ENCODE measurements around the gene TMEM61.

DNA sequence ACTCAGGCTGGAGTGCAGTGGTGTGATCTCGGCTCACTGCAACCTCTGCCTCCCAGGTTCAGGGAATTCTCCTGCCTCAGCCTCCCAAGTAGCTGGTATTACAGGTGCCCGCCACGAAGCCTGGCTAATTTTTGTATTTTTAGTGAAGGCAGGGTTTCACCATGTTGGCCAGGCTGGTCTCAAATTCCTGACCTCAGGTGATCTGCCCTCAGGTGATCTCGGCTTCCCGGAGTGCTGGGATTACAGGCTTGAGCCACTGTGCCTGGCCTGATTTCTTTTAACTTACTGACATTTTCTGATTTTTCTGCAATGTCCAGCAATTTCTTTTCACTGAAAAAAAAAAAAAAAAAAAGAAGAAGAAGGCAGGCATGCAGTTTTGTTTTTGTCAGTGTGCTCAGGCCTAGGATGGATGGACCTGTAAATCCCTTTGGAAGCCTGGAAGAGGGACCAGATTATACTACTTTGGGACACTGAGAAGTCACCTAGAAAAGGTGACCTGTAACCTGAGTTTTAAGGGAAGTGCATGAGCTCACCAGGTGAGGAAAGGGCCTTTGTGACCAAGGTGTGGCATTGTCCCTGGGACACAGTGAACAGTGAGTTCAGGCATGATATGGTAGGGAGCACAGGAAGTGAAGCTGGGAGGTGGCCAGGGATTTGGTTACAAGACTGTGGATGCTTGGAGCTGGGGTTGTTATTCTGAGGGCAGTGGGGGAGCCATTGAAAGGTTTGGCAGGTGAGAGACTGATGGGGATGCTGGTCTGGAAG, 2.7 kb upstream of the TMEM61 start:
- TF ChIP-seq RARB (CRISPR knock-in tag; IDR thresholded peaks at IDR 0.05) (no peak), ARNTL (CRISPR knock-in tag; IDR thresholded peaks at IDR 0.05; ENCODE audit: borderline replicate concordance, low read depth) (no peak), ZFP30 (CRISPR knock-in tag; IDR thresholded peaks at IDR 0.05) (no peak), ZFP3 (CRISPR knock-in tag; IDR thresholded peaks at IDR 0.05) (no peak), CSRNP3 (CRISPR knock-in tag; IDR thresholded peaks at IDR 0.05) (no peak), BACH2 (CRISPR knock-in tag; IDR thresholded peaks at IDR 0.05; ENCODE audit: borderline replicate concordance) (no peak), TOX (CRISPR knock-in tag; IDR thresholded peaks at IDR 0.05; ENCODE audit: borderline replicate concordance) (no peak), GLIS3 (CRISPR knock-in tag; IDR thresholded peaks at IDR 0.05) (no peak), ISL1 (CRISPR knock-in tag; IDR thresholded peaks at IDR 0.05) (no peak), PATZ1 (CRISPR knock-in tag; IDR thresholded peaks at IDR 0.05; ENCODE audit: borderline replicate concordance) (no peak), CSDC2 (CRISPR knock-in tag; IDR thresholded peaks at IDR 0.05) (no peak)
- TF ChIP-seq, protein P1, sequence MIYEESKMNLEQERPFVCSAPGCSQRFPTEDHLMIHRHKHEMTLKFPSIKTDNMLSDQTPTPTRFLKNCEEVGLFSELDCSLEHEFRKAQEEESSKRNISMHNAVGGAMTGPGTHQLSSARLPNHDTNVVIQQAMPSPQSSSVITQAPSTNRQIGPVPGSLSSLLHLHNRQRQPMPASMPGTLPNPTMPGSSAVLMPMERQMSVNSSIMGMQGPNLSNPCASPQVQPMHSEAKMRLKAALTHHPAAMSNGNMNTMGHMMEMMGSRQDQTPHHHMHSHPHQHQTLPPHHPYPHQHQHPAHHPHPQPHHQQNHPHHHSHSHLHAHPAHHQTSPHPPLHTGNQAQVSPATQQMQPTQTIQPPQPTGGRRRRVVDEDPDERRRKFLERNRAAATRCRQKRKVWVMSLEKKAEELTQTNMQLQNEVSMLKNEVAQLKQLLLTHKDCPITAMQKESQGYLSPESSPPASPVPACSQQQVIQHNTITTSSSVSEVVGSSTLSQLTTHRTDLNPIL (CRISPR knock-in tag; IDR thresholded peaks at IDR 0.05; ENCODE audit: low read depth): no peak
- TF ChIP-seq, protein P2, sequence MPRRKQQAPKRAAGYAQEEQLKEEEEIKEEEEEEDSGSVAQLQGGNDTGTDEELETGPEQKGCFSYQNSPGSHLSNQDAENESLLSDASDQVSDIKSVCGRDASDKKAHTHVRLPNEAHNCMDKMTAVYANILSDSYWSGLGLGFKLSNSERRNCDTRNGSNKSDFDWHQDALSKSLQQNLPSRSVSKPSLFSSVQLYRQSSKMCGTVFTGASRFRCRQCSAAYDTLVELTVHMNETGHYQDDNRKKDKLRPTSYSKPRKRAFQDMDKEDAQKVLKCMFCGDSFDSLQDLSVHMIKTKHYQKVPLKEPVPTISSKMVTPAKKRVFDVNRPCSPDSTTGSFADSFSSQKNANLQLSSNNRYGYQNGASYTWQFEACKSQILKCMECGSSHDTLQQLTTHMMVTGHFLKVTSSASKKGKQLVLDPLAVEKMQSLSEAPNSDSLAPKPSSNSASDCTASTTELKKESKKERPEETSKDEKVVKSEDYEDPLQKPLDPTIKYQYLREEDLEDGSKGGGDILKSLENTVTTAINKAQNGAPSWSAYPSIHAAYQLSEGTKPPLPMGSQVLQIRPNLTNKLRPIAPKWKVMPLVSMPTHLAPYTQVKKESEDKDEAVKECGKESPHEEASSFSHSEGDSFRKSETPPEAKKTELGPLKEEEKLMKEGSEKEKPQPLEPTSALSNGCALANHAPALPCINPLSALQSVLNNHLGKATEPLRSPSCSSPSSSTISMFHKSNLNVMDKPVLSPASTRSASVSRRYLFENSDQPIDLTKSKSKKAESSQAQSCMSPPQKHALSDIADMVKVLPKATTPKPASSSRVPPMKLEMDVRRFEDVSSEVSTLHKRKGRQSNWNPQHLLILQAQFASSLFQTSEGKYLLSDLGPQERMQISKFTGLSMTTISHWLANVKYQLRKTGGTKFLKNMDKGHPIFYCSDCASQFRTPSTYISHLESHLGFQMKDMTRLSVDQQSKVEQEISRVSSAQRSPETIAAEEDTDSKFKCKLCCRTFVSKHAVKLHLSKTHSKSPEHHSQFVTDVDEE (CRISPR knock-in tag; IDR thresholded peaks at IDR 0.05): no peak
- TF ChIP-seq, protein P3, sequence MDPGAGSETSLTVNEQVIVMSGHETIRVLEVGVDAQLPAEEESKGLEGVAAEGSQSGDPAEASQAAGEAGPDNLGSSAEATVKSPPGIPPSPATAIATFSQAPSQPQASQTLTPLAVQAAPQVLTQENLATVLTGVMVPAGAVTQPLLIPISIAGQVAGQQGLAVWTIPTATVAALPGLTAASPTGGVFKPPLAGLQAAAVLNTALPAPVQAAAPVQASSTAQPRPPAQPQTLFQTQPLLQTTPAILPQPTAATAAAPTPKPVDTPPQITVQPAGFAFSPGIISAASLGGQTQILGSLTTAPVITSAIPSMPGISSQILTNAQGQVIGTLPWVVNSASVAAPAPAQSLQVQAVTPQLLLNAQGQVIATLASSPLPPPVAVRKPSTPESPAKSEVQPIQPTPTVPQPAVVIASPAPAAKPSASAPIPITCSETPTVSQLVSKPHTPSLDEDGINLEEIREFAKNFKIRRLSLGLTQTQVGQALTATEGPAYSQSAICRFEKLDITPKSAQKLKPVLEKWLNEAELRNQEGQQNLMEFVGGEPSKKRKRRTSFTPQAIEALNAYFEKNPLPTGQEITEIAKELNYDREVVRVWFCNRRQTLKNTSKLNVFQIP (CRISPR knock-in tag; IDR thresholded peaks at IDR 0.05; ENCODE audit: borderline replicate concordance, low read depth): no peak
